Ishikawa (cell line): ENCODE measurements around the gene SLC24A4.

Source experiments
- CEBPB ChIP-seq: IDR thresholded peaks from 2 replicates; pipeline ENCODE4 v1.6.1; 2012
- EP300 ChIP-seq: IDR thresholded peaks from 2 replicates; pipeline ENCODE4 v1.6.1; 2012; ENCODE audit warnings: borderline replicate concordance
- NFIC ChIP-seq: IDR thresholded peaks from 2 replicates; pipeline ENCODE4 v1.6.1; 2012
- RAD21 ChIP-seq: IDR thresholded peaks from 2 replicates; pipeline ENCODE4 v1.6.1; 2012; ENCODE audit warnings: low read depth
- TF ChIP-seq, protein P1 (sequence below): IDR thresholded peaks from 2 replicates; pipeline ENCODE4 v1.6.1; 2012; ENCODE audit warnings: low read depth, mild to moderate bottlenecking
- TF ChIP-seq, protein P2 (sequence below): IDR thresholded peaks from 2 replicates; pipeline ENCODE4 v1.6.1; 2012
- TF ChIP-seq, protein P3 (sequence below): IDR thresholded peaks from 2 replicates; pipeline ENCODE4 v1.6.1; 2012

GRCh38 chr14:92413379-92413778 is 90.4 kb downstream of the SLC24A4 start:
- TF ChIP-seq CEBPB (no peak), EP300 (no peak), RAD21 (no peak), NFIC (no peak)
- TF ChIP-seq, protein P1, sequence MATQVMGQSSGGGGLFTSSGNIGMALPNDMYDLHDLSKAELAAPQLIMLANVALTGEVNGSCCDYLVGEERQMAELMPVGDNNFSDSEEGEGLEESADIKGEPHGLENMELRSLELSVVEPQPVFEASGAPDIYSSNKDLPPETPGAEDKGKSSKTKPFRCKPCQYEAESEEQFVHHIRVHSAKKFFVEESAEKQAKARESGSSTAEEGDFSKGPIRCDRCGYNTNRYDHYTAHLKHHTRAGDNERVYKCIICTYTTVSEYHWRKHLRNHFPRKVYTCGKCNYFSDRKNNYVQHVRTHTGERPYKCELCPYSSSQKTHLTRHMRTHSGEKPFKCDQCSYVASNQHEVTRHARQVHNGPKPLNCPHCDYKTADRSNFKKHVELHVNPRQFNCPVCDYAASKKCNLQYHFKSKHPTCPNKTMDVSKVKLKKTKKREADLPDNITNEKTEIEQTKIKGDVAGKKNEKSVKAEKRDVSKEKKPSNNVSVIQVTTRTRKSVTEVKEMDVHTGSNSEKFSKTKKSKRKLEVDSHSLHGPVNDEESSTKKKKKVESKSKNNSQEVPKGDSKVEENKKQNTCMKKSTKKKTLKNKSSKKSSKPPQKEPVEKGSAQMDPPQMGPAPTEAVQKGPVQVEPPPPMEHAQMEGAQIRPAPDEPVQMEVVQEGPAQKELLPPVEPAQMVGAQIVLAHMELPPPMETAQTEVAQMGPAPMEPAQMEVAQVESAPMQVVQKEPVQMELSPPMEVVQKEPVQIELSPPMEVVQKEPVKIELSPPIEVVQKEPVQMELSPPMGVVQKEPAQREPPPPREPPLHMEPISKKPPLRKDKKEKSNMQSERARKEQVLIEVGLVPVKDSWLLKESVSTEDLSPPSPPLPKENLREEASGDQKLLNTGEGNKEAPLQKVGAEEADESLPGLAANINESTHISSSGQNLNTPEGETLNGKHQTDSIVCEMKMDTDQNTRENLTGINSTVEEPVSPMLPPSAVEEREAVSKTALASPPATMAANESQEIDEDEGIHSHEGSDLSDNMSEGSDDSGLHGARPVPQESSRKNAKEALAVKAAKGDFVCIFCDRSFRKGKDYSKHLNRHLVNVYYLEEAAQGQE, result no peak
- TF ChIP-seq, protein P2, sequence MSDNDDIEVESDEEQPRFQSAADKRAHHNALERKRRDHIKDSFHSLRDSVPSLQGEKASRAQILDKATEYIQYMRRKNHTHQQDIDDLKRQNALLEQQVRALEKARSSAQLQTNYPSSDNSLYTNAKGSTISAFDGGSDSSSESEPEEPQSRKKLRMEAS, result no peak
- TF ChIP-seq, protein P3, sequence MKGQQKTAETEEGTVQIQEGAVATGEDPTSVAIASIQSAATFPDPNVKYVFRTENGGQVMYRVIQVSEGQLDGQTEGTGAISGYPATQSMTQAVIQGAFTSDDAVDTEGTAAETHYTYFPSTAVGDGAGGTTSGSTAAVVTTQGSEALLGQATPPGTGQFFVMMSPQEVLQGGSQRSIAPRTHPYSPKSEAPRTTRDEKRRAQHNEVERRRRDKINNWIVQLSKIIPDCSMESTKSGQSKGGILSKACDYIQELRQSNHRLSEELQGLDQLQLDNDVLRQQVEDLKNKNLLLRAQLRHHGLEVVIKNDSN, result no peak
